Neural progenitor cell (in vitro differentiated cells): ENCODE results near the gene TMEM63B. TPM values are rescaled to one million over a fixed set of nuclear protein-coding genes. Genes with fewer than 3 reads are reported as not detected.
"Not testable (repeated sequence)": the region's sequence is repeated elsewhere in the genome, so short reads cannot be mapped to it uniquely, and the experiment has no call there.

Source experiments
- DNase-seq: peaks from one replicate; pipeline ENCODE4 v3.0.0-alpha.2; 2016; ENCODE audit warnings: low spot score
- H2AFZ ChIP-seq: fragments of 200-600 bp; sonication (generic); replicated peaks from 2 replicates; pipeline ENCODE4 v1.6.1; 2016; ENCODE audit warnings: antibody characterized with exemption
- H3F3A ChIP-seq: fragments of 200-600 bp; sonication (generic); 2 replicates; pipeline ENCODE4 v1.6.1; 2016; ENCODE audit warnings: antibody characterized with exemption, low read depth
- H3K27ac ChIP-seq: fragments of 200-600 bp; sonication (generic); 2 replicates; pipeline ENCODE4 v1.5.1; 2016; ENCODE audit warnings: mild to moderate bottlenecking
- H3K27me3 ChIP-seq: fragments of 200-600 bp; sonication (generic); 2 replicates; pipeline ENCODE4 v1.6.1; 2016; ENCODE audit warnings: mild to moderate bottlenecking, moderate library complexity
- H3K36me3 ChIP-seq: fragments of 200-600 bp; sonication (generic); 2 replicates; pipeline ENCODE4 v1.5.1; 2016
- H3K4me1 ChIP-seq: fragments of 200-600 bp; sonication (generic); 2 replicates; pipeline ENCODE4 v1.6.1; 2016; ENCODE audit warnings: mixed run types
- H3K4me2 ChIP-seq: fragments of 200-600 bp; sonication (generic); 2 replicates; pipeline ENCODE4 v1.6.1; 2016
- H3K4me3 ChIP-seq: fragments of 200-600 bp; sonication (generic); 2 replicates; pipeline ENCODE4 v1.5.1; 2016
- H3K79me2 ChIP-seq: fragments of 200-600 bp; sonication (generic); 2 replicates; pipeline ENCODE4 v1.6.1; 2016; ENCODE audit warnings: low read depth
- H3K9ac ChIP-seq: fragments of 200-600 bp; sonication (generic); 2 replicates; pipeline ENCODE4 v1.6.1; 2016
- H3K9me3 ChIP-seq: fragments of 200-600 bp; sonication (generic); 2 replicates; pipeline ENCODE4 v1.5.1; 2016; ENCODE audit warnings: low read depth
- H4K20me1 ChIP-seq: fragments of 200-600 bp; sonication (generic); 2 replicates; pipeline ENCODE4 v1.6.1; 2016; ENCODE audit warnings: low read depth
- H3K27ac Mint-ChIP-seq: 3 replicates; pipeline ENCODE4 v1.8.0; 2021; ENCODE audit warnings: mixed read lengths
- H3K27me3 Mint-ChIP-seq: 2 replicates; pipeline ENCODE4 v1.8.0; 2022; ENCODE audit warnings: low read depth, mild to moderate bottlenecking, inconsistent platforms, moderate library complexity, mixed read lengths; ENCODE audit not compliant: insufficient read depth
- H3K36me3 Mint-ChIP-seq: 3 replicates; pipeline ENCODE4 v1.8.0; 2021; ENCODE audit warnings: mixed read lengths
- H3K4me1 Mint-ChIP-seq: 3 replicates; pipeline ENCODE4 v1.8.0; 2021; ENCODE audit warnings: mixed read lengths
- H3K4me3 Mint-ChIP-seq: 3 replicates; pipeline ENCODE4 v1.8.0; 2021; ENCODE audit warnings: mild to moderate bottlenecking, moderate library complexity, mixed read lengths
- H3K9me3 Mint-ChIP-seq: 3 replicates; pipeline ENCODE4 v1.8.0; 2020; ENCODE audit warnings: mixed read lengths
- EZH2 ChIP-seq: fragments of 200-600 bp; sonication (generic); IDR thresholded peaks from 2 replicates; pipeline ENCODE4 v1.6.1; 2017; ENCODE audit warnings: antibody characterized with exemption, mild to moderate bottlenecking, moderate library complexity
- EZH2phosphoT487 ChIP-seq: fragments of 200-600 bp; sonication (generic); IDR thresholded peaks from 2 replicates; pipeline ENCODE4 v1.6.1; 2017; ENCODE audit warnings: antibody characterized with exemption
- total RNA-seq: library from RNA; depleted of rRNA; stranded (reverse); fragments of >200 nt; gene quantifications from 2 replicates; pipeline ENCODE4 v1.2.3, GENCODE V29; 2015; ENCODE audit warnings: low replicate concordance
- TF ChIP-seq, protein P1 (sequence below): fragments of 200-600 bp; sonication (generic); IDR thresholded peaks from 2 replicates; pipeline ENCODE4 v1.5.1; 2017; ENCODE audit warnings: antibody characterized with exemption, mild to moderate bottlenecking

Gene TMEM63B
- total RNA-seq, 1 donor from 2014 or later = 25.4 TPM

DNA sequence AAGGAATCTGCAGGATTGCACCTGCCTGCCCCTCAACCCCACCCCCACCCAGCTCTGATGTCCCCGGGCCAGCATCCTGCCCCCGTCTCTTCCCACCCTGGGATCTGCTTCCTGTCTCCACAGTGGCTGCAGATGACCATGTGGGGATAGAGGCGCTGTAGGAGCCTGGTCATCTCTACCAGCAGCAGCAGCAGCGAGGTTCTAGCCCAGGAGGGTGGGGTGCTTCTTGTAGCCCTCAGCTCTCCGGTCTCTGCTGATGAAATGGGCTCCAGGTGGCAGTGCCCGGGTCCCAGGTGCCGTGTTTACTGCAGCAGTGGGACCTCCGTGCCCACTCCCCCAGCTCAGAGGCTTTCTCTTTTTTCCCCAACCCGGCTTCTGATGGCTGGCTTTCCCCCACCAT lies 56.4 kb downstream of the TMEM63B start:
- no peak for DNase-seq
- H3K27me3 ChIP-seq = no peaks in the 10 kb centered on the region
- peaks cover 6% of the 10 kb centered on the region for H3K27me3 Mint-ChIP-seq
- no peaks in the 10 kb centered on the region for H3K36me3 Mint-ChIP-seq
- H3K27ac ChIP-seq = no peak overlapping the region
- no peak overlapping the region for H3K4me2 ChIP-seq
- H3K9me3 ChIP-seq = no peaks in the 10 kb centered on the region
- no peaks in the 10 kb centered on the region for H3K79me2 ChIP-seq
- H3K9ac ChIP-seq = no peak overlapping the region
- no peak overlapping the region for H3K4me3 Mint-ChIP-seq
- H3K4me3 ChIP-seq = no peak overlapping the region
- peaks cover 19% of the 10 kb centered on the region for H3F3A ChIP-seq
- no peak overlapping the region for H3K27ac Mint-ChIP-seq
- peaks cover 21% of the 10 kb centered on the region for H3K4me1 ChIP-seq
- H4K20me1 ChIP-seq = no peaks in the 10 kb centered on the region
- no peaks in the 10 kb centered on the region for H3K9me3 Mint-ChIP-seq
- no peaks in the 10 kb centered on the region for H3K36me3 ChIP-seq
- TF ChIP-seq EZH2phosphoT487 (no peak), EZH2 (no peak)
- TF ChIP-seq, protein P1, sequence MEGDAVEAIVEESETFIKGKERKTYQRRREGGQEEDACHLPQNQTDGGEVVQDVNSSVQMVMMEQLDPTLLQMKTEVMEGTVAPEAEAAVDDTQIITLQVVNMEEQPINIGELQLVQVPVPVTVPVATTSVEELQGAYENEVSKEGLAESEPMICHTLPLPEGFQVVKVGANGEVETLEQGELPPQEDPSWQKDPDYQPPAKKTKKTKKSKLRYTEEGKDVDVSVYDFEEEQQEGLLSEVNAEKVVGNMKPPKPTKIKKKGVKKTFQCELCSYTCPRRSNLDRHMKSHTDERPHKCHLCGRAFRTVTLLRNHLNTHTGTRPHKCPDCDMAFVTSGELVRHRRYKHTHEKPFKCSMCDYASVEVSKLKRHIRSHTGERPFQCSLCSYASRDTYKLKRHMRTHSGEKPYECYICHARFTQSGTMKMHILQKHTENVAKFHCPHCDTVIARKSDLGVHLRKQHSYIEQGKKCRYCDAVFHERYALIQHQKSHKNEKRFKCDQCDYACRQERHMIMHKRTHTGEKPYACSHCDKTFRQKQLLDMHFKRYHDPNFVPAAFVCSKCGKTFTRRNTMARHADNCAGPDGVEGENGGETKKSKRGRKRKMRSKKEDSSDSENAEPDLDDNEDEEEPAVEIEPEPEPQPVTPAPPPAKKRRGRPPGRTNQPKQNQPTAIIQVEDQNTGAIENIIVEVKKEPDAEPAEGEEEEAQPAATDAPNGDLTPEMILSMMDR = no peak
- H2AFZ ChIP-seq = no peak overlapping the region
- peaks cover 17% of the 10 kb centered on the region for H3K4me1 Mint-ChIP-seq

GRCh38 chr6:44185356-44185755 lies 58.0 kb downstream of the TMEM63B start:
- not testable (repeated sequence) for H3K27ac ChIP-seq, H2AFZ ChIP-seq, H3K4me3 Mint-ChIP-seq, H3K4me3 ChIP-seq, H3K79me2 ChIP-seq, H3K27ac Mint-ChIP-seq, H3K27me3 ChIP-seq, H3K9me3 ChIP-seq, H3K36me3 ChIP-seq, H3K9ac ChIP-seq, H3K36me3 Mint-ChIP-seq, H3K9me3 Mint-ChIP-seq, DNase-seq, H3K27me3 Mint-ChIP-seq, H4K20me1 ChIP-seq
- peaks cover 19% of the 10 kb centered on the region for H3F3A ChIP-seq
- H3K4me1 ChIP-seq = peaks cover 21% of the 10 kb centered on the region
- peak overlapping the region; percentile 40 for H3K4me2 ChIP-seq
- peaks cover 17% of the 10 kb centered on the region for H3K4me1 Mint-ChIP-seq

GRCh38 chr6:44185953-44186634 lies 58.7 kb downstream of the TMEM63B start:
- peak; percentile 73 for DNase-seq
- TF ChIP-seq EZH2phosphoT487 (no peak), EZH2 (no peak)
- TF ChIP-seq, protein P1 = no peak
- Histone ChIP-seq H3K9ac (no peak overlapping the region), H3K4me3 (no peak overlapping the region), H3K36me3 (no peaks in the 10 kb centered on the region), H2AFZ (peak overlapping the region; percentile 80), H3K27me3 (no peaks in the 10 kb centered on the region), H3K4me2 (peak overlapping the region; percentile 40), H4K20me1 (no peaks in the 10 kb centered on the region), H3K9me3 (no peaks in the 10 kb centered on the region), H3F3A (peaks cover 16% of the 10 kb centered on the region), H3K4me1 (peaks cover 21% of the 10 kb centered on the region), H3K27ac (peak overlapping the region; percentile 6), H3K79me2 (no peaks in the 10 kb centered on the region)
- Mint-ChIP-seq H3K4me1 (peaks cover 17% of the 10 kb centered on the region), H3K36me3 (no peaks in the 10 kb centered on the region), H3K4me3 (peak overlapping the region; percentile 2), H3K27me3 (peaks cover 6% of the 10 kb centered on the region), H3K27ac (peak overlapping the region; percentile 39), H3K9me3 (no peaks in the 10 kb centered on the region)

DNA sequence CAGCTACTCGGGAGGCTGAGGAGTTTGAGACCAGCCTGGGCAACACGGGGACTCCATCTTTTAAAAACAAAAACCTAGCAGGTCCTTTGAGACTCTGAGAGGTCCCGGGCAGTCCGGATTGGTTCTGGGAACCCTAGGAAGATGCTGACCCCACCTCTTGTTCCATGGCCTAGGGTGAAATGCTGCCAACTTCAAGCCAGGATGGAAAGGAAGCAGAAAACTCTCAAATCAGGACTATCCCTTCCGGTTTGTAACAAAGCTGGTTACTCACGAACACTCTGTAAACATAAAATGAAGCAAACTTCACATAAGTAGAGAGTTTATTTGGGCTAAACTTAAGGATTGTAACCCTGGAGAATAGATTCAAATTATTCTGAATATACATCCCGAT lies 59.3 kb downstream of the TMEM63B start:
- H4K20me1 ChIP-seq = no peaks in the 10 kb centered on the region
- H3K4me3 Mint-ChIP-seq = no peak overlapping the region
- no peak overlapping the region for H3K4me3 ChIP-seq
- H3F3A ChIP-seq = peaks cover 15% of the 10 kb centered on the region
- H3K9me3 Mint-ChIP-seq = no peaks in the 10 kb centered on the region
- H3K4me1 ChIP-seq = peaks cover 21% of the 10 kb centered on the region
- peak overlapping the region; percentile 80 for H2AFZ ChIP-seq
- no peak for DNase-seq
- H3K36me3 Mint-ChIP-seq = no peaks in the 10 kb centered on the region
- peaks cover 17% of the 10 kb centered on the region for H3K4me1 Mint-ChIP-seq
- no peaks in the 10 kb centered on the region for H3K79me2 ChIP-seq
- no peaks in the 10 kb centered on the region for H3K9me3 ChIP-seq
- H3K27me3 Mint-ChIP-seq = peaks cover 6% of the 10 kb centered on the region
- peak overlapping the region; percentile 40 for H3K4me2 ChIP-seq
- no peaks in the 10 kb centered on the region for H3K36me3 ChIP-seq
- H3K27ac Mint-ChIP-seq = peak overlapping the region; percentile 81
- H3K9ac ChIP-seq = no peak overlapping the region
- H3K27me3 ChIP-seq = no peaks in the 10 kb centered on the region
- TF ChIP-seq, protein P1 = no peak
- TF ChIP-seq EZH2 (no peak), EZH2phosphoT487 (no peak)
- H3K27ac ChIP-seq = no peak overlapping the region
